Measurements from ENCODE around the gene MARCHF10. TPM values are rescaled to one million over a fixed set of nuclear protein-coding genes. Genes with fewer than 3 reads are reported as not detected.

The MARCHF10 gene
- total RNA-seq, 1 donor from 2014 or later, result not detected

DNA sequence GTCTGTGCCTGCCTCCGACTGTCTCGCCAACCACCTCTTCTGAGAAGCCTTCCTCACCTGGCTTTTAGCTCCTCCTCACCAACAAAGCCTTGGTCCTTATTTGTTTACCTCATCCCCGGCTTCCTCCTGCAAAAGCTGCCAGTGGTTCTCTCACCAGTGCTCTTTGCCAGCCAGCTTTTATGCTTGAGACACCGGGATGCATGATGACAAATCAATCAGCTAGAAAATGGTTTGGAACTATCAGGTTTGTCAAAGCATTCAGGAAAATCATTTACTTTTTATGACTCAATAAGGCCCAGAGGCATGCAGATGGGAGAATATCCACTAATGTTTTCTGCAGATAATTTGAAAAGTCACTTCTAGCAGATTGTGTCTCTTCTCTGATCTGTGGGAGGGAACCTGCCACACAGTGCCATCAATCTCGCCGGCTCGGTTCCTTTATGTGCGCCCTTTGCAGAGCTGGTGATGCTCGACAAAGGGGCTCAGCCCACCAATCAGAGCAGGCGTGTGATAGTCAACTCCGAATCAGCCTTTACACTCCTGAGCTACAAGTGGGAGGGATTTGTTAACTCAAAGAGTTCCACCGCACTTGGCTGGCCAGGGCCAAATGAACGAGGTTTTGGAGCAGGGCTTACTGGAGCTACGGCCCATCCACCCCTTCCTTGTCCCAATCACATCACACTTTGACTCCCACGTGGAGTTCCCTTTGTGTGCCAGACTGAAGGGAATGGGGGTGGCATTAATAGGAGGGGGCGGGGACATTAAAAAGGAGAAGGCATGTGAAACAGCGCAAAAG is 94.8 kb downstream of the MARCHF10 start:
- intact Hi-C loops (cut with micrococcal nuclease), result no loop called here
- no peak overlapping the region for H3K4me3 Mint-ChIP-seq
- no peaks in the 10 kb centered on the region for H3K4me1 Mint-ChIP-seq (ENCODE audit: low read depth)
- H3K9me3 Mint-ChIP-seq, result no peaks in the 10 kb centered on the region
- no peak for DNase-seq (ENCODE audit: low spot score)
- H3K27ac Mint-ChIP-seq, result no peak overlapping the region
- peaks cover 26% of the 10 kb centered on the region for H3K27me3 Mint-ChIP-seq (ENCODE audit: insufficient read depth)
- no peaks in the 10 kb centered on the region for H3K36me3 Mint-ChIP-seq (ENCODE audit: low read depth)

GRCh38 chr17:62712171-62712581 is 95.9 kb downstream of the MARCHF10 start:
- H3K4me1 Mint-ChIP-seq (ENCODE audit: low read depth), result no peaks in the 10 kb centered on the region
- no peak for DNase-seq (ENCODE audit: low spot score)
- H3K9me3 Mint-ChIP-seq, result no peaks in the 10 kb centered on the region
- intact Hi-C loops (cut with micrococcal nuclease), result no loop called here
- H3K4me3 Mint-ChIP-seq, result no peak overlapping the region
- H3K27ac Mint-ChIP-seq, result no peak overlapping the region
- peaks cover 21% of the 10 kb centered on the region for H3K27me3 Mint-ChIP-seq (ENCODE audit: insufficient read depth)
- H3K36me3 Mint-ChIP-seq (ENCODE audit: low read depth), result no peaks in the 10 kb centered on the region

- H3K9me3 Mint-ChIP-seq, result no peaks in the 10 kb centered on the region
Measured at GRCh38 chr17:62708587-62708986, 99.5 kb downstream of the MARCHF10 start.

DNA sequence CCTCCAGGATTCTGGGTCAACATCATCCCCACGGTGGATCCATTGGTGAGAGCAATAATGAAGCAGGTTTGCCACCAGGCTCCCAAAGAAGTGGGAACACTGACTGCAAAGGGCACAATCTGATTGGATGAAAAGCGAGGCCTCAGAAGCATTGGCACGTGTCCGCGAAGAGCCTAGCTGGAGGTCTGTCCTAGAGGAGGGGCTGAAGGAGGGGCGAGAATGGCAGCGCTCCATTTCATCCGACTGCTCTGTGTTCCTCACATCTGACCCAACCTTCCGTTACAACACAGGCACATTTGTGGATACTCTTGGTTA is 100.7 kb downstream of the MARCHF10 start:
- H3K27me3 Mint-ChIP-seq (ENCODE audit: insufficient read depth), result peaks cover 44% of the 10 kb centered on the region
- H3K27ac Mint-ChIP-seq, result no peak overlapping the region
- no peaks in the 10 kb centered on the region for H3K9me3 Mint-ChIP-seq
- no peak for DNase-seq (ENCODE audit: low spot score)
- no peaks in the 10 kb centered on the region for H3K4me1 Mint-ChIP-seq (ENCODE audit: low read depth)
- no peak overlapping the region for H3K4me3 Mint-ChIP-seq
- no peaks in the 10 kb centered on the region for H3K36me3 Mint-ChIP-seq (ENCODE audit: low read depth)
- intact Hi-C loops (cut with micrococcal nuclease), result no loop called here

More at GRCh38 chr17:62708587-62708986, 99.5 kb downstream of the MARCHF10 start:
- peaks cover 43% of the 10 kb centered on the region for H3K27me3 Mint-ChIP-seq (ENCODE audit: insufficient read depth)
- H3K27ac Mint-ChIP-seq, result no peak overlapping the region
- H3K4me1 Mint-ChIP-seq (ENCODE audit: low read depth), result no peaks in the 10 kb centered on the region
- intact Hi-C loops (cut with micrococcal nuclease), result no loop called here
- no peaks in the 10 kb centered on the region for H3K36me3 Mint-ChIP-seq (ENCODE audit: low read depth)
- no peak for DNase-seq (ENCODE audit: low spot score)
- H3K4me3 Mint-ChIP-seq, result no peak overlapping the region

GRCh38 chr17:62706598-62707424 is 101.3 kb downstream of the MARCHF10 start:
- Mint-ChIP-seq H3K9me3 (no peaks in the 10 kb centered on the region), H3K27ac (no peak overlapping the region), H3K4me1 (ENCODE audit: low read depth) (no peaks in the 10 kb centered on the region), H3K36me3 (ENCODE audit: low read depth) (no peaks in the 10 kb centered on the region), H3K4me3 (no peak overlapping the region), H3K27me3 (ENCODE audit: insufficient read depth) (peaks cover 46% of the 10 kb centered on the region)
- DNase-seq (ENCODE audit: low spot score), result no peak
- intact Hi-C loops (cut with micrococcal nuclease), result no loop called here

GRCh38 chr17:62705778-62706597 is 102.1 kb downstream of the MARCHF10 start:
- intact Hi-C loops (cut with micrococcal nuclease), result loop anchor here (1.0 kb wide), 1 partner anchor 700 kb away; no protein-coding TSS in a partner anchor
- Mint-ChIP-seq H3K36me3 (ENCODE audit: low read depth) (no peaks in the 10 kb centered on the region), H3K4me3 (no peak overlapping the region), H3K27me3 (ENCODE audit: insufficient read depth) (peaks cover 40% of the 10 kb centered on the region), H3K4me1 (ENCODE audit: low read depth) (no peaks in the 10 kb centered on the region), H3K9me3 (no peaks in the 10 kb centered on the region), H3K27ac (no peak overlapping the region)
- no peak for DNase-seq (ENCODE audit: low spot score)

GRCh38 chr17:62705156-62705777 is 102.8 kb downstream of the MARCHF10 start:
- peak overlapping the region; percentile 64 for H3K4me3 Mint-ChIP-seq
- no peak overlapping the region for H3K27ac Mint-ChIP-seq
- no peaks in the 10 kb centered on the region for H3K9me3 Mint-ChIP-seq
- DNase-seq (ENCODE audit: low spot score), result no peak
- intact Hi-C loops (cut with micrococcal nuclease), result loop anchor here (1.0 kb wide), 1 partner anchor 701 kb away; no protein-coding TSS in a partner anchor
- peaks cover 39% of the 10 kb centered on the region for H3K27me3 Mint-ChIP-seq (ENCODE audit: insufficient read depth)
- no peaks in the 10 kb centered on the region for H3K4me1 Mint-ChIP-seq (ENCODE audit: low read depth)
- no peaks in the 10 kb centered on the region for H3K36me3 Mint-ChIP-seq (ENCODE audit: low read depth)

- DNase-seq (ENCODE audit: low spot score), result no peak
- Mint-ChIP-seq H3K36me3 (ENCODE audit: low read depth) (no peaks in the 10 kb centered on the region), H3K4me1 (ENCODE audit: low read depth) (no peaks in the 10 kb centered on the region), H3K4me3 (peak overlapping the region; percentile 61), H3K9me3 (no peaks in the 10 kb centered on the region), H3K27ac (no peak overlapping the region), H3K27me3 (ENCODE audit: insufficient read depth) (peaks cover 43% of the 10 kb centered on the region)
- intact Hi-C loops (cut with micrococcal nuclease), result loop anchor here (1.0 kb wide), 1 partner anchor 264 kb away; no protein-coding TSS in a partner anchor
Measured at GRCh38 chr17:62704381-62704971, 103.6 kb downstream of the MARCHF10 start.

DNA sequence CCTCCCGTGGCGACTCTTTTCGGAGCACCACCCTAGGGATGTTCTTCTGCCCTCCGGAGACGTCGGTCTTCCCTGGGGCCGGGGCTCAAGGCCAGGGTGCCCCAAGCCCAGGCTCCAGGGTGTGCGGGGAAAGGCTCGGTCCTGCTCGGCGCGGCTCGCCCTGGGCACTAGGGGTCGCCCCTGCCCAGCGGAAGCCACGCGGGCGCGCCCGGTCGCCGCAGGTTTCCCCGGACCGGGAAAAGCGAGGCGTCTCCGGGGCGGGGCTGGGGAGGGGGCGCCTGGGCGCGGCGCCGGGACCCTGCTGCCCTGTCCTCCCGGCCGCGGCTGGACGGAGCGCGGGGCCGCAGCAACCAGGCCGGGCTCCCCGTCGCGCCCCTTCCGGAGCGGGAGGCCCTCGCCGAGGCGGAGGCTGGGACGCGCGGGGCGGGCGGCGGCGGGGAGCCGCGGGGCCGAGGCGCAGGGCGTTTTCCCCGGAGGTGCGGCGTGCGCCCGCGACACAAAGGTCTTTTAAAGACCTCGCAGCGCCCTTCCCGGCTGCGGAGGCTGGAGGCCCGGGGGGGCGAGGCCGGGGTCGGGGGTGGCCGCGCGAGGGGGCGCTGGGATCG is 104.2 kb downstream of the MARCHF10 start:
- intact Hi-C loops (cut with micrococcal nuclease), result loop anchor here (1.0 kb wide), 1 partner anchor 264 kb away; no protein-coding TSS in a partner anchor
- Mint-ChIP-seq H3K4me3 (no peak overlapping the region), H3K4me1 (ENCODE audit: low read depth) (no peaks in the 10 kb centered on the region), H3K27ac (no peak overlapping the region), H3K27me3 (ENCODE audit: insufficient read depth) (peaks cover 44% of the 10 kb centered on the region), H3K36me3 (ENCODE audit: low read depth) (no peaks in the 10 kb centered on the region), H3K9me3 (no peaks in the 10 kb centered on the region)
- DNase-seq (ENCODE audit: low spot score), result peak; percentile 55

GRCh38 chr17:62703261-62703775 is 104.8 kb downstream of the MARCHF10 start:
- Mint-ChIP-seq H3K36me3 (ENCODE audit: low read depth) (no peaks in the 10 kb centered on the region), H3K27me3 (ENCODE audit: insufficient read depth) (peaks cover 44% of the 10 kb centered on the region), H3K4me1 (ENCODE audit: low read depth) (no peaks in the 10 kb centered on the region), H3K4me3 (no peak overlapping the region), H3K27ac (no peak overlapping the region), H3K9me3 (no peaks in the 10 kb centered on the region)
- no peak for DNase-seq (ENCODE audit: low spot score)
- intact Hi-C loops (cut with micrococcal nuclease), result no loop called here

- no peak for DNase-seq (ENCODE audit: low spot score)
- no peaks in the 10 kb centered on the region for H3K9me3 Mint-ChIP-seq
- H3K4me3 Mint-ChIP-seq, result no peak overlapping the region
- no peaks in the 10 kb centered on the region for H3K36me3 Mint-ChIP-seq (ENCODE audit: low read depth)
- intact Hi-C loops (cut with micrococcal nuclease), result no loop called here
- no peaks in the 10 kb centered on the region for H3K4me1 Mint-ChIP-seq (ENCODE audit: low read depth)
- no peak overlapping the region for H3K27ac Mint-ChIP-seq
- H3K27me3 Mint-ChIP-seq (ENCODE audit: insufficient read depth), result peaks cover 46% of the 10 kb centered on the region
Measured at GRCh38 chr17:62702746-62703260, 105.3 kb downstream of the MARCHF10 start.
